ENCODE measurements around the gene CERT1.

DNA sequence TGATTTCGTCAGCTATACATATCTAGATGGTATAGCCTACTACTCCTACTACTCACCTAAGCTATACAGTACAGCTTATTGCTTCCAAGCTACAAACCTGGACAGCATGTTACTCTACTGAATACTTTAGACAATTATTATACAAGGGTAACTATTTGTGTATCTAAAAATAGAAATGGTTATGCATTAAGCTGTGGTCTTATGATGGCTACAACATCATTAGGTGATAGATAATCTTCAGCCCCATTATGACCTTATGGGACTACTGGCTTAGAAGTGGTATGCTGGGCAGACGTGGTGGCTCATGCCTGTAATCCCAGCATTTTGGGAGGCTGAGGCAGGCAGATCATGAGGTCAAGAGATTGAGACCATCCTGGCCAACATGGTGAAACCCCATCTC lies 40.2 kb downstream of the CERT1 start:
- TF ChIP-seq, protein P1, sequence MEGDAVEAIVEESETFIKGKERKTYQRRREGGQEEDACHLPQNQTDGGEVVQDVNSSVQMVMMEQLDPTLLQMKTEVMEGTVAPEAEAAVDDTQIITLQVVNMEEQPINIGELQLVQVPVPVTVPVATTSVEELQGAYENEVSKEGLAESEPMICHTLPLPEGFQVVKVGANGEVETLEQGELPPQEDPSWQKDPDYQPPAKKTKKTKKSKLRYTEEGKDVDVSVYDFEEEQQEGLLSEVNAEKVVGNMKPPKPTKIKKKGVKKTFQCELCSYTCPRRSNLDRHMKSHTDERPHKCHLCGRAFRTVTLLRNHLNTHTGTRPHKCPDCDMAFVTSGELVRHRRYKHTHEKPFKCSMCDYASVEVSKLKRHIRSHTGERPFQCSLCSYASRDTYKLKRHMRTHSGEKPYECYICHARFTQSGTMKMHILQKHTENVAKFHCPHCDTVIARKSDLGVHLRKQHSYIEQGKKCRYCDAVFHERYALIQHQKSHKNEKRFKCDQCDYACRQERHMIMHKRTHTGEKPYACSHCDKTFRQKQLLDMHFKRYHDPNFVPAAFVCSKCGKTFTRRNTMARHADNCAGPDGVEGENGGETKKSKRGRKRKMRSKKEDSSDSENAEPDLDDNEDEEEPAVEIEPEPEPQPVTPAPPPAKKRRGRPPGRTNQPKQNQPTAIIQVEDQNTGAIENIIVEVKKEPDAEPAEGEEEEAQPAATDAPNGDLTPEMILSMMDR (IDR thresholded peaks at IDR 0.05): no peak
- TF ChIP-seq POLR2A (IDR thresholded peaks at IDR 0.05) (no peak), EP300 (IDR thresholded peaks at IDR 0.05) (no peak)

All from tibial nerve (tissue), 4 donors.